Ascending aorta (tissue), 2 donors: ENCODE data around the gene SYNDIG1L. TPM values are rescaled to one million over a fixed set of nuclear protein-coding genes. Genes with fewer than 3 reads are reported as not detected.
"Not testable (repeated sequence)": the region's sequence is repeated elsewhere in the genome, so short reads cannot be mapped to it uniquely, and the experiment has no call there.

ENCODE experiments used
- DNase-seq, 2 donors: peaks; one replicate each; pipeline ENCODE4 v3.0.0-alpha.2; 2019; ENCODE audit warnings: low spot score in 2 of 2
- H3K27ac ChIP-seq, 2 donors: fragments of 200-600 bp; sonication (generic); one replicate each; pipeline ENCODE4 v1.5.1; 2016 to 2017; ENCODE audit warnings: mild to moderate bottlenecking in 1 of 2
- H3K27me3 ChIP-seq: fragments of 200-600 bp; sonication (generic); one replicate; pipeline ENCODE4 v1.5.1; 2017
- H3K36me3 ChIP-seq, 2 donors: fragments of 200-600 bp; sonication (generic); one replicate each; pipeline ENCODE4 v1.5.1; 2016
- H3K4me1 ChIP-seq, 2 donors: fragments of 200-600 bp; sonication (generic); one replicate each; pipeline ENCODE4 v1.5.1; 2016 to 2017; ENCODE audit warnings: mild to moderate bottlenecking in 1 of 2
- H3K4me3 ChIP-seq, 2 donors: fragments of 200-600 bp; sonication (generic); one replicate each; pipeline ENCODE4 v1.5.1; 2016 to 2017; ENCODE audit warnings: mild to moderate bottlenecking in 1 of 2
- H3K9me3 ChIP-seq, 2 donors: fragments of 200-600 bp; sonication (generic); one replicate each; pipeline ENCODE4 v1.5.1; 2016
- CTCF ChIP-seq, 3 experiments: fragments of 200-600 bp in 2 of 3; fragments of 450-650 bp in 1 of 3; sonication (generic) in 2 of 3; IDR thresholded peaks; one replicate each; pipeline ENCODE4 v1.5.1; 2016 to 2019; ENCODE audit warnings: antibody characterized with exemption in 3 of 3, mild to moderate bottlenecking in 1 of 3, moderate library complexity in 1 of 3
- intact Hi-C: fragments of 100-400 bp; cut with DNase I; formaldehyde crosslinking; loops from one replicate; pipeline ENCODE4 v1.15.1; 2023
- total RNA-seq: library from RNA; depleted of rRNA; stranded (reverse); fragments of >200 nt; gene quantifications from one replicate; pipeline ENCODE4 v1.1.0, GENCODE V29; 2016

Gene SYNDIG1L
- total RNA-seq, 1 donor from 2014 or later: not detected

GRCh38 chr14:74459289-74459946, 33.4 kb upstream of the SYNDIG1L start:
- Histone ChIP-seq H3K4me3 (no peak overlapping the region), H3K9me3 (no peaks in the 10 kb centered on the region), H3K27me3 (no peaks in the 10 kb centered on the region), H3K4me1 (no peaks in the 10 kb centered on the region), H3K27ac (no peak overlapping the region), H3K36me3 (no peaks in the 10 kb centered on the region)
- DNase-seq: no peak
- intact Hi-C loops: no loop called here
- peak; percentile 32 to 57 (median 49) for TF ChIP-seq CTCF (IDR thresholded peaks at IDR 0.05)

- H3K4me3 ChIP-seq: no peak overlapping the region
- TF ChIP-seq CTCF (IDR thresholded peaks at IDR 0.05): no peak
- H3K36me3 ChIP-seq: no peaks in the 10 kb centered on the region
- DNase-seq: no peak
- no peaks in the 10 kb centered on the region for H3K9me3 ChIP-seq
- H3K27ac ChIP-seq: no peak overlapping the region
- H3K4me1 ChIP-seq: no peaks in the 10 kb centered on the region
- no peaks in the 10 kb centered on the region for H3K27me3 ChIP-seq
- intact Hi-C loops: no loop called here
Measured at GRCh38 chr14:74457565-74457895, 31.5 kb upstream of the SYNDIG1L start.

GRCh38 chr14:74456684-74457564, 30.9 kb upstream of the SYNDIG1L start:
- H3K4me3 ChIP-seq: no peak overlapping the region
- no peaks in the 10 kb centered on the region for H3K9me3 ChIP-seq
- no peaks in the 10 kb centered on the region for H3K4me1 ChIP-seq
- H3K36me3 ChIP-seq: no peaks in the 10 kb centered on the region
- intact Hi-C loops: no loop called here
- H3K27ac ChIP-seq: no peak overlapping the region
- no peak for DNase-seq
- TF ChIP-seq CTCF (IDR thresholded peaks at IDR 0.05): no peak
- H3K27me3 ChIP-seq: no peaks in the 10 kb centered on the region

- H3K27me3 ChIP-seq, DNase-seq, H3K27ac ChIP-seq, H3K9me3 ChIP-seq, intact Hi-C loops, H3K4me3 ChIP-seq, H3K4me1 ChIP-seq, H3K36me3 ChIP-seq: not testable (repeated sequence)
Measured at GRCh38 chr14:74454397-74454796, 28.4 kb upstream of the SYNDIG1L start.

GRCh38 chr14:74444866-74445265, 18.9 kb upstream of the SYNDIG1L start:
- H3K4me1 ChIP-seq: no peaks in the 10 kb centered on the region
- no peak overlapping the region for H3K4me3 ChIP-seq
- peak in 1 of 2 donors; percentile 11 for DNase-seq
- no peak for TF ChIP-seq CTCF (IDR thresholded peaks at IDR 0.05)
- no peaks in the 10 kb centered on the region for H3K9me3 ChIP-seq
- H3K36me3 ChIP-seq: no peaks in the 10 kb centered on the region
- no peak overlapping the region for H3K27ac ChIP-seq
- intact Hi-C loops: no loop called here
- no peaks in the 10 kb centered on the region for H3K27me3 ChIP-seq

- DNase-seq: no peak
- H3K27ac ChIP-seq: no peak overlapping the region
- no peaks in the 10 kb centered on the region for H3K4me1 ChIP-seq
- no peaks in the 10 kb centered on the region for H3K9me3 ChIP-seq
- intact Hi-C loops: no loop called here
- no peaks in the 10 kb centered on the region for H3K27me3 ChIP-seq
- H3K36me3 ChIP-seq: no peaks in the 10 kb centered on the region
- no peak for TF ChIP-seq CTCF (IDR thresholded peaks at IDR 0.05)
- H3K4me3 ChIP-seq: no peak overlapping the region
Measured at GRCh38 chr14:74442757-74443156, 16.7 kb upstream of the SYNDIG1L start.
